CD8-positive, alpha-beta memory T cell (primary cell): ENCODE measurements around the gene VAV2. TPM values are rescaled to one million over a fixed set of nuclear protein-coding genes. Genes with fewer than 3 reads are reported as not detected.

Experiments used
- CTCF ChIA-PET: fragments of 350-600 bp; sonication (Branson Sonifier 250); formaldehyde crosslinking; loops from one replicate; lab custom pipeline; 2021; ENCODE audit warnings: antibody characterized with exemption; lab: Charles Lee
- POLR2A ChIA-PET: fragments of 350-600 bp; sonication (Branson Sonifier 250); formaldehyde crosslinking; loops from one replicate; lab custom pipeline; 2021; ENCODE audit warnings: antibody characterized with exemption; lab: Charles Lee
- DNase-seq, 5 donors: peaks; one replicate each; pipeline versions ENCODE4 v3.0.0 to v3.0.0-alpha.2; 2020 to 2022; ENCODE audit warnings: mixed read lengths in 1 of 5
- H3K27ac ChIP-seq: one replicate; pipeline ENCODE4 v1.7.0; 2013; ENCODE audit warnings: low read depth, mild to moderate bottlenecking, low read length, moderate library complexity
- H3K27me3 ChIP-seq: 2 replicates; pipeline ENCODE4 v1.7.0; 2013; ENCODE audit warnings: low read length, mild to moderate bottlenecking; ENCODE audit not compliant: insufficient read depth, poor library complexity, severe bottlenecking
- H3K36me3 ChIP-seq: 2 replicates; pipeline ENCODE4 v1.7.0; 2013; ENCODE audit warnings: mild to moderate bottlenecking, low read length, moderate library complexity; ENCODE audit not compliant: insufficient read depth
- H3K4me1 ChIP-seq: 2 replicates; pipeline ENCODE4 v1.7.0; 2013; ENCODE audit warnings: mild to moderate bottlenecking, low read length, moderate library complexity; ENCODE audit not compliant: insufficient read depth
- H3K4me3 ChIP-seq: 2 replicates; pipeline ENCODE4 v1.7.0; 2013; ENCODE audit warnings: mild to moderate bottlenecking, low read length
- H3K9me3 ChIP-seq: 2 replicates; pipeline ENCODE4 v1.7.0; 2013; ENCODE audit warnings: mild to moderate bottlenecking, low read length
- H3K27ac Mint-ChIP-seq, 8 donors: one replicate each; pipeline ENCODE4 v1.8.0; 2020 to 2021; ENCODE audit warnings: mixed read lengths in 8 of 8, mild to moderate bottlenecking in 6 of 8, inconsistent platforms in 3 of 8, moderate library complexity in 3 of 8
- H3K27me3 Mint-ChIP-seq, 2 donors: one replicate each; pipeline ENCODE4 v1.8.0; 2020 to 2021; ENCODE audit warnings: mixed read lengths in 2 of 2, mild to moderate bottlenecking in 1 of 2, moderate library complexity in 1 of 2
- H3K36me3 Mint-ChIP-seq, 3 donors: one replicate each; pipeline ENCODE4 v1.8.0; 2020 to 2021; ENCODE audit warnings: mixed read lengths in 3 of 3, inconsistent platforms in 1 of 3, mild to moderate bottlenecking in 1 of 3
- H3K4me1 Mint-ChIP-seq, 3 donors: one replicate each; pipeline ENCODE4 v1.8.0; 2020 to 2021; ENCODE audit warnings: mixed read lengths in 3 of 3, inconsistent platforms in 1 of 3, mild to moderate bottlenecking in 1 of 3
- H3K4me3 Mint-ChIP-seq, 7 donors: one replicate each; pipeline ENCODE4 v1.8.0; 2020 to 2021; ENCODE audit warnings: mixed read lengths in 7 of 7, mild to moderate bottlenecking in 6 of 7, moderate library complexity in 4 of 7, inconsistent platforms in 2 of 7
- H3K9me3 Mint-ChIP-seq, 5 donors: one replicate each; pipeline ENCODE4 v1.8.0; 2020 to 2022; ENCODE audit warnings: mixed read lengths in 5 of 5, mild to moderate bottlenecking in 3 of 5, moderate library complexity in 2 of 5, inconsistent platforms in 1 of 5
- polyA plus RNA-seq: library from polyadenylated mRNA; unstranded; fragments of 300-500 nt; fragmentation: Illumina TruSeq; gene quantifications from one replicate; pipeline ENCODE4 v1.2.3, GENCODE V29; 2021
- total RNA-seq, 2 experiments: library from RNA; stranded (reverse); gene quantifications; one replicate each; pipeline ENCODE4 v1.2.3, GENCODE V29; 2021

The VAV2 gene
- total and polyA plus RNA-seq, 3 experiments from 2014 or later, result 1.1 to 7.6 (median 6.0) TPM

DNA sequence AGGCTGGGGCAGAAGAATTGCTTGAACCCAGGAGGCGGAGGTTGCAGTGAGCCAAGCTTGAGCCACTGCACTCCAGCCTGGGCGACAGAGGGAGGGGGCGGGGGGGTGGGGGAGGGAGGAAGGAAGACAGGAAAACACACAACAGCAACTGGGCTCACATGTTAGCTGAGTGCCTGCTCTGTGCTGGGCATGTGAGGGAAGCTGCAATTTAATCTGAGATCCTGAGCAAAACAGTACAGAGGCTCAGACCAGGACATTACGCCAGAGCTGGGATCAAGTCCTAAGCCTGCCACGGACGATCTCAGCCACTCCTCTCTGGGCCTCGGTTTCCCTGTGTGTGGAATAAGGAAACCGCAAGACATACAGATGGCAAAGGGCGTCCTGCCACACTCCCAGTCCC lies 119.1 kb downstream of the VAV2 start:
- Mint-ChIP-seq H3K27me3 (peaks cover 8 to 10% of the 10 kb centered on the region in 2 donors), H3K4me3 (no peak overlapping the region), H3K4me1 (peaks cover 5 to 11% (median 8%) of the 10 kb centered on the region in 3 donors), H3K36me3 (no peaks in the 10 kb centered on the region), H3K27ac (no peak overlapping the region), H3K9me3 (no peaks in the 10 kb centered on the region)
- H3K27ac ChIP-seq, result no peak overlapping the region
- ChIA-PET CTCF (no interaction called here), POLR2A (no interaction called here)
- H3K36me3 ChIP-seq, result no peaks in the 10 kb centered on the region
- no peak overlapping the region for H3K4me3 ChIP-seq
- no peaks in the 10 kb centered on the region for H3K9me3 ChIP-seq
- no peak for DNase-seq
- peaks cover 4% of the 10 kb centered on the region for H3K27me3 ChIP-seq
- peaks cover 5% of the 10 kb centered on the region for H3K4me1 ChIP-seq

GRCh38 chr9:133870598-133871595 lies 121.2 kb downstream of the VAV2 start:
- no peaks in the 10 kb centered on the region for H3K36me3 ChIP-seq
- H3K4me1 ChIP-seq, result peaks cover 5% of the 10 kb centered on the region
- Mint-ChIP-seq H3K36me3 (no peaks in the 10 kb centered on the region), H3K4me1 (peaks cover 5 to 11% (median 8%) of the 10 kb centered on the region in 3 donors), H3K27ac (no peak overlapping the region), H3K4me3 (no peak overlapping the region), H3K9me3 (peaks cover 0 to 2% (median 0%) of the 10 kb centered on the region in 5 donors), H3K27me3 (peaks cover 8 to 10% of the 10 kb centered on the region in 2 donors)
- no peak overlapping the region for H3K27ac ChIP-seq
- no peaks in the 10 kb centered on the region for H3K9me3 ChIP-seq
- POLR2A ChIA-PET, result no interaction called here
- no peak for DNase-seq
- no peak overlapping the region for H3K4me3 ChIP-seq
- CTCF ChIA-PET, result no interaction called here
- H3K27me3 ChIP-seq, result peaks cover 4% of the 10 kb centered on the region

DNA sequence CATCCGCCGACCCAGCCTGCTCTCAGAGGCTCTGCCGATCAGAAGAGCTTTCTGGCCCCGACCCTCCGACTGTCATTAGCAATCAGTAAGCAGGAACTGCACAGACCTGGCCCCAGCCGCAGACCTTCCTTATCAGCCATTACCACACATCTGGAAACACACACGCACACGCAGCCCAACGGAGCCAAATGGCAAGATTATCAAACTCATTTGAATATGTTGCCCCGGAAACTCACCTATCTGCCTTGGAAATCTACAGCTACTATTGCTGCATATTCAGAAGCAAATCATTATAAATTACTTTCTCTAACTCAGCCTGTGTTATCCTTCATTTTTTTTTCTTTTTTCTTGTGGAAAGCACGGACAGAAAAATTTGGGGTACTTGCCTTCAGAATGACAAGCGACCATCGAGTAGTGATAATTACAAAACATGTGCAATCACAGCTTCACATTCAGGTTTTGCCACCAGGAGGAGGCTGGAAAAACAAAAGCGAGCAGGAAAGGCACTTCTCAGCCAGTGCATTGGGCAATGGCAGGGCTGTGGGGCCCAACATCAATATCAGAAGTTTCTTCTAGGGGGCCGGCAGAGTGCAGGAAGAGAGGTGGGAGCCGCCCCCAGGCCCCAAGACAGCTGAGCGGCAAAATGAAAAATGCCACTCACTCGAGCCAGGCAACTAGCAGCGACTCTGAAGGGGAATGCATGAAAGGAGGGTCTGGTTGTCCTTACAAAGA lies 122.3 kb downstream of the VAV2 start:
- H3K27me3 ChIP-seq, result peaks cover 4% of the 10 kb centered on the region
- no peak overlapping the region for H3K27ac ChIP-seq
- no peak for DNase-seq
- H3K36me3 Mint-ChIP-seq, result peaks cover 0 to 8% (median 0%) of the 10 kb centered on the region in 3 donors
- peak overlapping the region in 4 of 7 donors; percentile 1 to 59 (median 40) for H3K4me3 Mint-ChIP-seq
- H3K27me3 Mint-ChIP-seq, result peaks cover 9 to 10% of the 10 kb centered on the region in 2 donors
- no peaks in the 10 kb centered on the region for H3K36me3 ChIP-seq
- H3K4me1 Mint-ChIP-seq, result peaks cover 5 to 11% (median 8%) of the 10 kb centered on the region in 3 donors
- H3K4me3 ChIP-seq, result no peak overlapping the region
- POLR2A ChIA-PET, result no interaction called here
- peaks cover 2 to 10% (median 7%) of the 10 kb centered on the region in 5 donors for H3K9me3 Mint-ChIP-seq
- CTCF ChIA-PET, result no interaction called here
- peak overlapping the region in 3 of 8 donors; percentile 3 to 60 (median 5) for H3K27ac Mint-ChIP-seq
- peaks cover 5% of the 10 kb centered on the region for H3K4me1 ChIP-seq
- H3K9me3 ChIP-seq, result no peaks in the 10 kb centered on the region

DNA sequence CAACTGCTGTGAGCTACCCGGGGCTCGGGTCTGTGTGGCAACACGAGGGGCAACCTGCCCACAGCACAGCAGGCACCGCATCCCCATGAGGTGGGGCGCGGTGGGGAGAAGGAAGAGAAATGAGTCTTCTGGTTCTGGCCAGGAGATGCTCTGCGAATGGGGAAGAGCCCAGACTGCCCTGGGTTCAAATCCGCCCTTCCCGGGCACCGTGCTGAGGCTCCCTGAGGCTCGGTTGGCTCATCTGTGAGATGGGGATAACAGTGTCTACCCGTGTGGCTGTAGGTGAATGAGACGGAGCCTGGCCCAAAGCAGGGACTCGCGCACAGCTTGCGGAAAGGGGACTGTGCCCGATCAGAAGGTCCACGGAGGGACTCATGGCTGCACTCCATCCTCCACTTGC lies 123.9 kb downstream of the VAV2 start:
- no peak for DNase-seq
- Histone ChIP-seq H3K9me3 (no peaks in the 10 kb centered on the region), H3K4me3 (no peak overlapping the region), H3K4me1 (peaks cover 5% of the 10 kb centered on the region), H3K36me3 (no peaks in the 10 kb centered on the region), H3K27me3 (peaks cover 4% of the 10 kb centered on the region), H3K27ac (no peak overlapping the region)
- peaks cover 2 to 10% (median 7%) of the 10 kb centered on the region in 5 donors for H3K9me3 Mint-ChIP-seq
- H3K27ac Mint-ChIP-seq, result no peak overlapping the region
- H3K27me3 Mint-ChIP-seq, result peaks cover 9 to 10% of the 10 kb centered on the region in 2 donors
- POLR2A ChIA-PET, result no interaction called here
- CTCF ChIA-PET, result no interaction called here
- H3K4me1 Mint-ChIP-seq, result peaks cover 5 to 11% (median 8%) of the 10 kb centered on the region in 3 donors
- no peak overlapping the region for H3K4me3 Mint-ChIP-seq
- H3K36me3 Mint-ChIP-seq, result peaks cover 0 to 11% (median 0%) of the 10 kb centered on the region in 3 donors

GRCh38 chr9:133866946-133867345 lies 125.2 kb downstream of the VAV2 start:
- H3K4me3 Mint-ChIP-seq, result no peak overlapping the region
- Histone ChIP-seq H3K27me3 (peaks cover 4% of the 10 kb centered on the region), H3K36me3 (no peaks in the 10 kb centered on the region), H3K4me3 (no peak overlapping the region), H3K4me1 (peaks cover 5% of the 10 kb centered on the region), H3K9me3 (no peaks in the 10 kb centered on the region), H3K27ac (no peak overlapping the region)
- H3K4me1 Mint-ChIP-seq, result peaks cover 5 to 11% (median 8%) of the 10 kb centered on the region in 3 donors
- peaks cover 9 to 10% of the 10 kb centered on the region in 2 donors for H3K27me3 Mint-ChIP-seq
- H3K9me3 Mint-ChIP-seq, result peaks cover 2 to 10% (median 7%) of the 10 kb centered on the region in 5 donors
- peaks cover 0 to 11% (median 0%) of the 10 kb centered on the region in 3 donors for H3K36me3 Mint-ChIP-seq
- CTCF ChIA-PET, result no interaction called here
- no peak for DNase-seq
- POLR2A ChIA-PET, result no interaction called here
- H3K27ac Mint-ChIP-seq, result no peak overlapping the region

GRCh38 chr9:133864011-133864410 lies 128.1 kb downstream of the VAV2 start:
- no peak overlapping the region for H3K27ac ChIP-seq
- no peaks in the 10 kb centered on the region for H3K36me3 ChIP-seq
- peaks cover 0 to 5% of the 10 kb centered on the region in 2 donors for H3K27me3 Mint-ChIP-seq
- H3K9me3 Mint-ChIP-seq, result peaks cover 2 to 10% (median 7%) of the 10 kb centered on the region in 5 donors
- no peaks in the 10 kb centered on the region for H3K9me3 ChIP-seq
- H3K27me3 ChIP-seq, result no peaks in the 10 kb centered on the region
- CTCF ChIA-PET, result no interaction called here
- no peaks in the 10 kb centered on the region for H3K4me1 ChIP-seq
- no peaks in the 10 kb centered on the region for H3K4me1 Mint-ChIP-seq
- H3K36me3 Mint-ChIP-seq, result peaks cover 0 to 11% (median 0%) of the 10 kb centered on the region in 3 donors
- DNase-seq, result no peak
- no peak overlapping the region for H3K4me3 Mint-ChIP-seq
- H3K4me3 ChIP-seq, result no peak overlapping the region
- H3K27ac Mint-ChIP-seq, result no peak overlapping the region
- POLR2A ChIA-PET, result no interaction called here

DNA sequence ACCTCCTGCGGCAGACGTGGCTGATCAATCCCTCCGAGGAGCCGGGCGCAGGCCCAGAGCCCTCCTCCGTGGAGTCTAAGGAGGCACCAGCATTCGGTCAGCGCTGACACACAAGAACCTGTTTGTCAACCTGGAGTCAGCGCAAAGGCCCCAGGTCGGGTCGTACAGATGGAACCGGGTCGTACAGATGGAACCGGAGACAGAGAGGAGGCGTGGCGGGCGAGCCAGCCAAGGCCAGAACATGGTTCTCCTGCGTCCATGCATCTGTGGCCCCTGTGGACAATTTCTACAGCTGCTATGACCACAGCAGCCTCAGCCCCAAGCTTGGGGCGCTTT lies 128.9 kb downstream of the VAV2 start:
- H3K27me3 ChIP-seq, result no peaks in the 10 kb centered on the region
- DNase-seq, result no peak
- no peaks in the 10 kb centered on the region for H3K4me1 ChIP-seq
- no peak overlapping the region for H3K27ac Mint-ChIP-seq
- no peak overlapping the region for H3K4me3 ChIP-seq
- no peak overlapping the region for H3K27ac ChIP-seq
- H3K4me1 Mint-ChIP-seq, result no peaks in the 10 kb centered on the region
- peaks cover 0 to 11% (median 0%) of the 10 kb centered on the region in 3 donors for H3K36me3 Mint-ChIP-seq
- peaks cover 0 to 5% of the 10 kb centered on the region in 2 donors for H3K27me3 Mint-ChIP-seq
- no peaks in the 10 kb centered on the region for H3K36me3 ChIP-seq
- POLR2A ChIA-PET, result no interaction called here
- H3K9me3 ChIP-seq, result no peaks in the 10 kb centered on the region
- H3K9me3 Mint-ChIP-seq, result peaks cover 2 to 10% (median 7%) of the 10 kb centered on the region in 5 donors
- H3K4me3 Mint-ChIP-seq, result no peak overlapping the region
- CTCF ChIA-PET, result no interaction called here
